SU-DHL-6 (cell line): ENCODE measurements around the gene COPS3.

Source experiments
- H2AFZ ChIP-seq: fragments of 200-600 bp; sonication (generic); 2 replicates; pipeline ENCODE4 v1.6.1; 2014; ENCODE audit warnings: low read depth, mild to moderate bottlenecking, moderate library complexity, mixed read lengths, antibody characterized with exemption, low read length; ENCODE audit not compliant: severe bottlenecking
- H3F3A ChIP-seq: fragments of 200-600 bp; shearing (Covaris generic); 2 replicates; pipeline ENCODE4 v1.6.0; 2016; ENCODE audit warnings: antibody characterized with exemption, mild to moderate bottlenecking; ENCODE audit not compliant: insufficient read depth
- H3K27ac ChIP-seq: fragments of 200-600 bp; sonication (generic); 2 replicates; pipeline ENCODE4 v1.5.1; 2016; ENCODE audit warnings: low read depth, mild to moderate bottlenecking, low read length, moderate library complexity, mixed read lengths
- H3K27me3 ChIP-seq: fragments of 200-600 bp; sonication (generic), shearing (Covaris generic); 2 replicates; pipeline ENCODE4 v1.6.0; 2014; ENCODE audit warnings: mild to moderate bottlenecking, low read length
- H3K36me3 ChIP-seq: fragments of 200-600 bp; sonication (generic); 2 replicates; pipeline ENCODE4 v1.6.1; 2014; ENCODE audit warnings: mild to moderate bottlenecking, low read length, mixed read lengths
- H3K4me2 ChIP-seq: fragments of 300-600, 200-600 bp; shearing (Covaris generic), sonication (generic); 2 replicates; pipeline ENCODE4 v1.6.0; 2014; ENCODE audit warnings: low read length, low read depth, mild to moderate bottlenecking; ENCODE audit not compliant: poor library complexity, severe bottlenecking
- H3K4me3 ChIP-seq: fragments of 200-600 bp; sonication (generic); 2 replicates; pipeline ENCODE4 v1.5.1; 2014; ENCODE audit warnings: antibody characterized with exemption, low read length, mild to moderate bottlenecking, mixed read lengths; ENCODE audit not compliant: insufficient read depth, poor library complexity, severe bottlenecking
- H3K79me2 ChIP-seq: fragments of 200-600 bp; sonication (generic); 2 replicates; pipeline ENCODE4 v1.6.1; 2014; ENCODE audit warnings: mild to moderate bottlenecking, low read length, moderate library complexity; ENCODE audit not compliant: insufficient read depth
- H3K9ac ChIP-seq: fragments of 200-600 bp; sonication (generic); 2 replicates; pipeline ENCODE4 v1.7.0; 2014; ENCODE audit warnings: mild to moderate bottlenecking, low read length
- H3K9me2 ChIP-seq: fragments of 200-600 bp; sonication (generic); replicated peaks from 2 replicates; pipeline ENCODE4 v1.6.1; 2014; ENCODE audit warnings: low read length; ENCODE audit not compliant: insufficient read depth
- H3K9me3 ChIP-seq: fragments of 200-600 bp; sonication (generic); 2 replicates; pipeline ENCODE4 v1.6.1; 2014; ENCODE audit warnings: low read length, mixed read lengths; ENCODE audit not compliant: insufficient read depth
- H4K20me1 ChIP-seq: fragments of 200-600 bp; sonication (generic); 2 replicates; pipeline ENCODE4 v1.6.1; 2014; ENCODE audit warnings: low read depth, mild to moderate bottlenecking, antibody characterized with exemption, low read length, moderate library complexity, mixed read lengths
- EZH2phosphoT487 ChIP-seq: fragments of 200-600 bp; sonication (generic), shearing (Covaris generic); conservative IDR thresholded peaks from 2 replicates; pipeline ENCODE4 v1.6.1; 2018; ENCODE audit warnings: mild to moderate bottlenecking, antibody characterized with exemption, low read length, moderate library complexity, mixed read lengths
- TF ChIP-seq, protein P1 (sequence below): fragments of 200-600 bp; sonication (generic); IDR thresholded peaks from one replicate; pipeline ENCODE4 v1.5.1; 2017; ENCODE audit warnings: antibody characterized with exemption, mild to moderate bottlenecking, low read length, moderate library complexity; ENCODE audit not compliant: insufficient read depth, poor library complexity, severe bottlenecking

Gene COPS3

DNA sequence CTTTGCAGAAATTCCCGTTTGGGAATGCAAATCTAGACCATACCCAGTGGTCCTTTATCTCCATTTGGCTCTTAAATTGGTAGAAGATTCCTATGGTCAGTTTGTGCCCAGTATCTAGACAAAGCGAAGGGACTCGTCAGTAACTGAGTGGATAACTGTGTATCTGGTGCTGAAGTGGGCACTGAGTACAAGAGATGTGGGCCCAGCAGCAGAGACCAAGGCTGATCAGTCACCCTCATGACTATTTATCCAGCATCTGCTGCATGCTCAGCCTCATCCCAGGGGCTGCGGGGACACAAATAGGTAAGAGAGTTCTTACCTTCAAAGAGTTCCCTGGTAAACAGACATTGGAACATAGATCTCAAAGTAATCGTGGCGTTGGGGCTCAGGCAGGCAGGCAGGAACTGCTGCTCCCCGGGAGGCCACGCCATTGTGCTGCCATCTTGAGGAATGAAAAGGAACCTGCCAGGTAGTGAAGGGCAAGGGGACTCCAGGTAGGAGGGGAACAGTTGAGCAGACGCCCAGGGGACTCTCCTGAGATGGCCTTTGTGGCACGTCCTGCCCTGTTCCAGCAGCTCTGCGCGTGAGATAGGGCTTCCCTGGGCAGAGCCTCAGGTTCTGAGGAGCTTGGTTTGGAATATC lies 32.4 kb upstream of the COPS3 start:
- Histone ChIP-seq H3K9ac (no peak overlapping the region), H3K27me3 (no peaks in the 10 kb centered on the region), H3K79me2 (no peaks in the 10 kb centered on the region), H3K36me3 (peaks cover 4% of the 10 kb centered on the region; the same call in 1 of the 2 replicates), H3K9me2 (no peaks in the 10 kb centered on the region), H4K20me1 (no peaks in the 10 kb centered on the region), H3F3A (0 out of 2 replicates have a peak, but pooled peaks cover 3% of the 10 kb centered on the region), H3K9me3 (no peaks in the 10 kb centered on the region), H3K4me2 (no peak overlapping the region), H3K27ac (no peak overlapping the region), H3K4me3 (no peak overlapping the region), H2AFZ (peak overlapping the region; percentile 37)
- no peak for TF ChIP-seq EZH2phosphoT487
- TF ChIP-seq, protein P1, sequence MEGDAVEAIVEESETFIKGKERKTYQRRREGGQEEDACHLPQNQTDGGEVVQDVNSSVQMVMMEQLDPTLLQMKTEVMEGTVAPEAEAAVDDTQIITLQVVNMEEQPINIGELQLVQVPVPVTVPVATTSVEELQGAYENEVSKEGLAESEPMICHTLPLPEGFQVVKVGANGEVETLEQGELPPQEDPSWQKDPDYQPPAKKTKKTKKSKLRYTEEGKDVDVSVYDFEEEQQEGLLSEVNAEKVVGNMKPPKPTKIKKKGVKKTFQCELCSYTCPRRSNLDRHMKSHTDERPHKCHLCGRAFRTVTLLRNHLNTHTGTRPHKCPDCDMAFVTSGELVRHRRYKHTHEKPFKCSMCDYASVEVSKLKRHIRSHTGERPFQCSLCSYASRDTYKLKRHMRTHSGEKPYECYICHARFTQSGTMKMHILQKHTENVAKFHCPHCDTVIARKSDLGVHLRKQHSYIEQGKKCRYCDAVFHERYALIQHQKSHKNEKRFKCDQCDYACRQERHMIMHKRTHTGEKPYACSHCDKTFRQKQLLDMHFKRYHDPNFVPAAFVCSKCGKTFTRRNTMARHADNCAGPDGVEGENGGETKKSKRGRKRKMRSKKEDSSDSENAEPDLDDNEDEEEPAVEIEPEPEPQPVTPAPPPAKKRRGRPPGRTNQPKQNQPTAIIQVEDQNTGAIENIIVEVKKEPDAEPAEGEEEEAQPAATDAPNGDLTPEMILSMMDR, result peak; percentile 50

DNA sequence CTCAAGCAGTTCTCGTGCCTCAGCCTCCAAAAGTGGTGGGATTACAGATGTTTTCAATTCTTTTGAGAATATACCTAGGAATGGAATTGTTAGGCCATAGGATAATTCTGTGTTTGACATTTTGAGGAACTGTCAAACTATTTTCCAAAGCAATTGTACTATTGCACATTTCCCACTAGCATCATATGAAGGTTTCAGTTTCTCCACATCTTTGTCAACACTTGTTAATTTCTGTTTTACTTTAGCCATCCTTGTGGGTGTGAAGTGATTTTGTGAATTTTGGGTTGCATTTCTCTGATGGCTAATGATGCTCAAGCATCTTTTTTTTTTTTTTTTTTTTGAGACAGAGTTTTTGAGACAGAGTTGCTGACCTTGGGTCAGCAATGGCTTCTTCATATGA lies 28.3 kb upstream of the COPS3 start:
- Histone ChIP-seq H3K9me2 (no peaks in the 10 kb centered on the region), H3K9ac (no peak overlapping the region), H3K36me3 (peaks cover 4% of the 10 kb centered on the region; the same call in 1 of the 2 replicates), H3K4me3 (no peak overlapping the region), H2AFZ (no peak overlapping the region), H4K20me1 (no peaks in the 10 kb centered on the region), H3K27ac (no peak overlapping the region), H3K4me2 (no peak overlapping the region), H3F3A (peaks cover 20% of the 10 kb centered on the region), H3K79me2 (no peaks in the 10 kb centered on the region), H3K9me3 (no peaks in the 10 kb centered on the region), H3K27me3 (no peaks in the 10 kb centered on the region)
- TF ChIP-seq EZH2phosphoT487, result no peak
- TF ChIP-seq, protein P1, result no peak

DNA sequence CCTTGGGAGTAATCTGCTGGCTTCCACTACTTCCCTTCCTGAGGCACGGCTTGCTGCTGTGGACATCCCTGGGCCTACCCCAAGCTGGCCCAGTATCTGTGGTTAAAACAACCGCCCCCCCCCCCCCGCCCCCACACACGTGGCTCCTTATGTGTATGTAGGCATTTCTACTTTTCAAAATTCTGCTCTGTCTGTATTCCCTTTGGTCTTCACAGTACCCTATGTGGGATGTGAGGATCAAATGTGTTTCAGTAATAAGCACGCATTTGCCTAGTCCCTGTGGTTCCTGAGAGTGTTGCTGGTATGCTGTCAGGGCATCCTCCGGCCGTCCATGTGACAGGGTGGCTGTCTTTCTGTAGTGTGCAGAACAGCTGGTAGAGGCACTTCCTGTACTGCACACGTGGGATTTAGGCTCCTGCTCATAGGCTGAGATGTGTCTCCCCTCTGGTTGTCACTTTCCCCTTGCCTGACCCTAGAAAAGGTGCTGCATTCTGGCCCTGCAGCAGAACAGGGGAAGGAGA lies 24.3 kb upstream of the COPS3 start:
- no peaks in the 10 kb centered on the region for H3K9me2 ChIP-seq
- H3F3A ChIP-seq, result peaks cover 35% of the 10 kb centered on the region
- H3K27me3 ChIP-seq, result no peaks in the 10 kb centered on the region
- TF ChIP-seq EZH2phosphoT487, result no peak
- TF ChIP-seq, protein P1, result no peak
- peak overlapping the region; percentile 92 for H3K4me3 ChIP-seq
- H3K4me2 ChIP-seq, result peak overlapping the region; percentile 93
- peaks cover 6% of the 10 kb centered on the region; the same call in 1 of the 2 replicates for H3K79me2 ChIP-seq
- H3K36me3 ChIP-seq, result no peaks in the 10 kb centered on the region
- H2AFZ ChIP-seq, result peak overlapping the region; percentile 29
- H4K20me1 ChIP-seq, result no peaks in the 10 kb centered on the region
- no peaks in the 10 kb centered on the region for H3K9me3 ChIP-seq
- H3K27ac ChIP-seq, result peak overlapping the region; percentile 84
- peak overlapping the region; percentile 89 for H3K9ac ChIP-seq
